ENCODE data around the gene STON1. TPM values are rescaled to one million over a fixed set of nuclear protein-coding genes. Genes with fewer than 3 reads are reported as not detected.

STON1 gene
- total RNA-seq: 1 to 10 TPM; 1.6 to 1.9 TPM

- ChIA-PET CTCF (interaction anchor here (1.1 kb wide), 1 partner anchor 56 kb away, joined by 3 read pairs; no protein-coding TSS in a partner anchor), POLR2A (no interaction called here)
- peak within 1 kb of the TSS; percentile 76 for H3K4me3 Mint-ChIP-seq
- H3K9me3 Mint-ChIP-seq (ENCODE audit: insufficient read depth): no peaks in the 10 kb centered on the region
- peak within 1 kb of the TSS; percentile 43 for H3K27ac Mint-ChIP-seq
- peaks cover 15% of the 10 kb centered on the region for H3K36me3 Mint-ChIP-seq (ENCODE audit: low read depth)
- peaks cover 5% of the 10 kb centered on the region for H3K4me1 Mint-ChIP-seq (ENCODE audit: low read depth)
- peaks cover 4% of the 10 kb centered on the region for H3K27me3 Mint-ChIP-seq (ENCODE audit: low read depth)
- DNase-seq (peak; percentile 22), ATAC-seq (peak; percentile 68)
Measured at GRCh38 chr2:48530033-48530811, at the start of gene STON1. TSS of gene STON1 (plus strand) at chr2:48530154. CDS start at chr2:48580634, 50,480 bp downstream.

- peak overlapping the region; percentile 9 for H3K27ac Mint-ChIP-seq
- DNase-seq: no peak
- no peaks in the 10 kb centered on the region for H3K27me3 Mint-ChIP-seq (ENCODE audit: low read depth)
- ChIA-PET POLR2A (interaction anchor here (0.9 kb wide), 1 partner anchor 13 kb away, joined by 3 read pairs; no protein-coding TSS in a partner anchor), CTCF (interaction anchor here (1.0 kb wide), 1 partner anchor 26 kb away, joined by 3 read pairs; no protein-coding TSS in a partner anchor)
- peaks cover 54% of the 10 kb centered on the region for H3K36me3 Mint-ChIP-seq (ENCODE audit: low read depth)
- H3K9me3 Mint-ChIP-seq (ENCODE audit: insufficient read depth): no peaks in the 10 kb centered on the region
- no peak for ATAC-seq
- peaks cover 3% of the 10 kb centered on the region for H3K4me1 Mint-ChIP-seq (ENCODE audit: low read depth)
- H3K4me3 Mint-ChIP-seq: no peak overlapping the region
Measured at GRCh38 chr2:48480526-48480925, 49.4 kb upstream of the STON1 start.

GRCh38 chr2:48482313-48482712, 47.6 kb upstream of the STON1 start:
- ChIA-PET POLR2A (no interaction called here), CTCF (no interaction called here)
- H3K4me1 Mint-ChIP-seq (ENCODE audit: low read depth): peaks cover 3% of the 10 kb centered on the region
- no peaks in the 10 kb centered on the region for H3K9me3 Mint-ChIP-seq (ENCODE audit: insufficient read depth)
- H3K4me3 Mint-ChIP-seq: no peak overlapping the region
- no peaks in the 10 kb centered on the region for H3K27me3 Mint-ChIP-seq (ENCODE audit: low read depth)
- H3K36me3 Mint-ChIP-seq (ENCODE audit: low read depth): peaks cover 46% of the 10 kb centered on the region
- DNase-seq (no peak), ATAC-seq (no peak)
- H3K27ac Mint-ChIP-seq: no peak overlapping the region

GRCh38 chr2:48482769-48483168, 47.2 kb upstream of the STON1 start:
- no peak overlapping the region for H3K4me3 Mint-ChIP-seq
- DNase-seq: no peak
- POLR2A ChIA-PET: no interaction called here
- H3K9me3 Mint-ChIP-seq (ENCODE audit: insufficient read depth): no peaks in the 10 kb centered on the region
- no peaks in the 10 kb centered on the region for H3K27me3 Mint-ChIP-seq (ENCODE audit: low read depth)
- no peak for ATAC-seq
- peaks cover 41% of the 10 kb centered on the region for H3K36me3 Mint-ChIP-seq (ENCODE audit: low read depth)
- H3K27ac Mint-ChIP-seq: no peak overlapping the region
- CTCF ChIA-PET: no interaction called here
- peaks cover 3% of the 10 kb centered on the region for H3K4me1 Mint-ChIP-seq (ENCODE audit: low read depth)

GRCh38 chr2:48483506-48483905, 46.4 kb upstream of the STON1 start:
- H3K9me3 Mint-ChIP-seq (ENCODE audit: insufficient read depth): no peaks in the 10 kb centered on the region
- no peaks in the 10 kb centered on the region for H3K27me3 Mint-ChIP-seq (ENCODE audit: low read depth)
- H3K4me1 Mint-ChIP-seq (ENCODE audit: low read depth): peaks cover 3% of the 10 kb centered on the region
- no peak overlapping the region for H3K4me3 Mint-ChIP-seq
- no peak for ATAC-seq
- POLR2A ChIA-PET: no interaction called here
- no peak for DNase-seq
- no peak overlapping the region for H3K27ac Mint-ChIP-seq
- CTCF ChIA-PET: no interaction called here
- peaks cover 42% of the 10 kb centered on the region for H3K36me3 Mint-ChIP-seq (ENCODE audit: low read depth)

GRCh38 chr2:48483916-48484315, 46.0 kb upstream of the STON1 start:
- Mint-ChIP-seq H3K36me3 (ENCODE audit: low read depth) (peaks cover 41% of the 10 kb centered on the region), H3K9me3 (ENCODE audit: insufficient read depth) (no peaks in the 10 kb centered on the region), H3K27me3 (ENCODE audit: low read depth) (no peaks in the 10 kb centered on the region), H3K4me1 (ENCODE audit: low read depth) (peaks cover 3% of the 10 kb centered on the region), H3K27ac (no peak overlapping the region), H3K4me3 (no peak overlapping the region)
- DNase-seq (no peak), ATAC-seq (no peak)
- CTCF ChIA-PET: no interaction called here
- POLR2A ChIA-PET: no interaction called here

GRCh38 chr2:48488545-48488944, 41.4 kb upstream of the STON1 start:
- Mint-ChIP-seq H3K27me3 (ENCODE audit: low read depth) (no peaks in the 10 kb centered on the region), H3K9me3 (ENCODE audit: insufficient read depth) (no peaks in the 10 kb centered on the region), H3K36me3 (ENCODE audit: low read depth) (peaks cover 28% of the 10 kb centered on the region), H3K27ac (no peak overlapping the region), H3K4me1 (ENCODE audit: low read depth) (no peaks in the 10 kb centered on the region), H3K4me3 (no peak overlapping the region)
- ATAC-seq (no peak), DNase-seq (no peak)
- ChIA-PET CTCF (interaction anchor here (1.2 kb wide), 1 partner anchor 14 kb away, joined by 3 read pairs; no protein-coding TSS in a partner anchor), POLR2A (no interaction called here)

GRCh38 chr2:48496849-48497248, 33.1 kb upstream of the STON1 start:
- no peak for ATAC-seq
- Mint-ChIP-seq H3K4me3 (no peak overlapping the region), H3K9me3 (ENCODE audit: insufficient read depth) (no peaks in the 10 kb centered on the region), H3K27me3 (ENCODE audit: low read depth) (no peaks in the 10 kb centered on the region), H3K27ac (no peak overlapping the region), H3K4me1 (ENCODE audit: low read depth) (no peaks in the 10 kb centered on the region), H3K36me3 (ENCODE audit: low read depth) (peaks cover 58% of the 10 kb centered on the region)
- POLR2A ChIA-PET: no interaction called here
- CTCF ChIA-PET: no interaction called here
- DNase-seq: no peak

- Mint-ChIP-seq H3K27ac (no peak overlapping the region), H3K4me1 (ENCODE audit: low read depth) (peaks cover 12% of the 10 kb centered on the region), H3K36me3 (ENCODE audit: low read depth) (peaks cover 58% of the 10 kb centered on the region), H3K27me3 (ENCODE audit: low read depth) (no peaks in the 10 kb centered on the region), H3K9me3 (ENCODE audit: insufficient read depth) (no peaks in the 10 kb centered on the region), H3K4me3 (no peak overlapping the region)
- POLR2A ChIA-PET: no interaction called here
- no peak for ATAC-seq
- no peak for DNase-seq
- CTCF ChIA-PET: no interaction called here
Measured at GRCh38 chr2:48504647-48505327, 25.2 kb upstream of the STON1 start.

GRCh38 chr2:48507111-48507510, 22.8 kb upstream of the STON1 start:
- DNase-seq (no peak), ATAC-seq (no peak)
- CTCF ChIA-PET: no interaction called here
- Mint-ChIP-seq H3K27ac (no peak overlapping the region), H3K4me1 (ENCODE audit: low read depth) (peaks cover 14% of the 10 kb centered on the region), H3K9me3 (ENCODE audit: insufficient read depth) (no peaks in the 10 kb centered on the region), H3K36me3 (ENCODE audit: low read depth) (peaks cover 55% of the 10 kb centered on the region), H3K27me3 (ENCODE audit: low read depth) (no peaks in the 10 kb centered on the region), H3K4me3 (no peak overlapping the region)
- POLR2A ChIA-PET: no interaction called here

- DNase-seq (no peak), ATAC-seq (no peak)
- H3K9me3 Mint-ChIP-seq (ENCODE audit: insufficient read depth): no peaks in the 10 kb centered on the region
- ChIA-PET POLR2A (no interaction called here), CTCF (no interaction called here)
- no peaks in the 10 kb centered on the region for H3K27me3 Mint-ChIP-seq (ENCODE audit: low read depth)
- H3K4me1 Mint-ChIP-seq (ENCODE audit: low read depth): peaks cover 14% of the 10 kb centered on the region
- no peak overlapping the region for H3K4me3 Mint-ChIP-seq
- H3K27ac Mint-ChIP-seq: peak overlapping the region; percentile 66
- peaks cover 63% of the 10 kb centered on the region for H3K36me3 Mint-ChIP-seq (ENCODE audit: low read depth)
Measured at GRCh38 chr2:48508461-48509124, 21.4 kb upstream of the STON1 start.

- CTCF ChIA-PET: no interaction called here
- Mint-ChIP-seq H3K36me3 (ENCODE audit: low read depth) (peaks cover 62% of the 10 kb centered on the region), H3K4me1 (ENCODE audit: low read depth) (peaks cover 14% of the 10 kb centered on the region), H3K4me3 (no peak overlapping the region), H3K27me3 (ENCODE audit: low read depth) (no peaks in the 10 kb centered on the region), H3K9me3 (ENCODE audit: insufficient read depth) (no peaks in the 10 kb centered on the region), H3K27ac (no peak overlapping the region)
- POLR2A ChIA-PET: no interaction called here
- ATAC-seq (no peak), DNase-seq (no peak)
Measured at GRCh38 chr2:48510329-48510728, 19.6 kb upstream of the STON1 start.
